ENCODE measurements around the gene CBFA2T3.

The CBFA2T3 gene

DNA sequence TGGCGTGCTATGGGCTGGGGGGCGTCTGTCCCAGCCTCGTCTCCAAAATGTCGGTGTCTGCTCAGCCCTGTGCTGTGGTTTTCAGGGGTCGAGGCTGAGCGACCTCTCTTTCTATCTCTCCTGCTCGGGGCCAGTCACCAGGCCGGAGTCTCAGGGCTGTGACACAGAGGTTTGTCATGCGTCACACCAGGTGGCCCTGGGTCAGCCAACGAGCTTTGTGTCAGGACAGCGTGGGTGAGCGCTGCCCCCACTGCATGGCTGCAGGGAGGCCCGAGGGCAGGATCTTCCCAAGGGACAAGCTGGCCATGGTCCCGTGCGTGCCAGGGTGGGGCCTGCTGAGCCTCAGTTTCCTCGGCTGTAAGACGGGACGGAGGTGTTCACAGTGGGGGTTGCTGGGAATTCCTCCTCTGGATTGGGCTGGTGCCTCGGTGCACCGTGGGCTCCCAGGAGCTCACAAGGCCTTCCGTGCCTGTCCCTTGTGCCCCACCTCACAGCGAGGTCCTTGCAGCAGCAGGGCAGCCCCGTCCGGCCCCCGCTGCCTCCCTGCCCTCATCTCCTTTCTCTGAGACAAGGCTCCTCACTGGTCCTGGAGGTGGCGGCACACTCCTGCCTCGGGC lies 50.5 kb downstream of the CBFA2T3 start:
- H3K4me1 ChIP-seq: peaks cover 0 to 10% (median 7%) of the 10 kb centered on the region in 4 donors
- no peaks in the 10 kb centered on the region for H3K9me3 ChIP-seq
- no peak overlapping the region for H3K4me3 ChIP-seq
- no peaks in the 10 kb centered on the region for H3K36me3 ChIP-seq
- peaks cover 0 to 72% of the 10 kb centered on the region in 2 donors for H3K27me3 ChIP-seq
- DNase-seq: no peak
- TF ChIP-seq, protein P1, sequence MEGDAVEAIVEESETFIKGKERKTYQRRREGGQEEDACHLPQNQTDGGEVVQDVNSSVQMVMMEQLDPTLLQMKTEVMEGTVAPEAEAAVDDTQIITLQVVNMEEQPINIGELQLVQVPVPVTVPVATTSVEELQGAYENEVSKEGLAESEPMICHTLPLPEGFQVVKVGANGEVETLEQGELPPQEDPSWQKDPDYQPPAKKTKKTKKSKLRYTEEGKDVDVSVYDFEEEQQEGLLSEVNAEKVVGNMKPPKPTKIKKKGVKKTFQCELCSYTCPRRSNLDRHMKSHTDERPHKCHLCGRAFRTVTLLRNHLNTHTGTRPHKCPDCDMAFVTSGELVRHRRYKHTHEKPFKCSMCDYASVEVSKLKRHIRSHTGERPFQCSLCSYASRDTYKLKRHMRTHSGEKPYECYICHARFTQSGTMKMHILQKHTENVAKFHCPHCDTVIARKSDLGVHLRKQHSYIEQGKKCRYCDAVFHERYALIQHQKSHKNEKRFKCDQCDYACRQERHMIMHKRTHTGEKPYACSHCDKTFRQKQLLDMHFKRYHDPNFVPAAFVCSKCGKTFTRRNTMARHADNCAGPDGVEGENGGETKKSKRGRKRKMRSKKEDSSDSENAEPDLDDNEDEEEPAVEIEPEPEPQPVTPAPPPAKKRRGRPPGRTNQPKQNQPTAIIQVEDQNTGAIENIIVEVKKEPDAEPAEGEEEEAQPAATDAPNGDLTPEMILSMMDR (IDR thresholded peaks at IDR 0.05): no peak
- no peak overlapping the region for H3K27ac ChIP-seq
- intact Hi-C loops (cut with DNase I; ENCODE audit: low total_unique reads): no loop called here

DNA sequence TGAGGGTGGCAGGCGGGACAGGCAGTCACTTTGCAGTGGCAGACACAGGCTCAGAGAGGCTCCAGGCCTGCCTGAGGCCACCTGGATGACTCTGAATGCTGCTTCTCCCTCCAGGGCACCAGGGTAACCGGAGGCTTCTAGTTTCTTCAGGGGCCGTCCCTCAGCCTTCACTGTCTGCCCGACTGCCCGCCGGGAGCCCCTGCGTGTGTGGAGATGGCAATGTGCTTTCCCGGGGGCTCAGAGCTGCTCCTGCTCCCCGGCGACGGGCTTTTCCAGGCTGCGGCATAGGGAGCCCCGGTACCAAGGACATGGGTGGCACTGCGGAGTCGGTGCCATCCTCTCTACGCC lies 51.5 kb downstream of the CBFA2T3 start:
- H3K4me3 ChIP-seq: no peak overlapping the region
- peaks cover 0 to 20% (median 14%) of the 10 kb centered on the region in 4 donors for H3K4me1 ChIP-seq
- intact Hi-C loops (cut with DNase I; ENCODE audit: low total_unique reads): no loop called here
- no peaks in the 10 kb centered on the region for H3K36me3 ChIP-seq
- DNase-seq: no peak
- peaks cover 0 to 77% of the 10 kb centered on the region in 2 donors for H3K27me3 ChIP-seq
- TF ChIP-seq, protein P1 (IDR thresholded peaks at IDR 0.05): no peak
- no peaks in the 10 kb centered on the region for H3K9me3 ChIP-seq
- H3K27ac ChIP-seq: no peak overlapping the region

DNA sequence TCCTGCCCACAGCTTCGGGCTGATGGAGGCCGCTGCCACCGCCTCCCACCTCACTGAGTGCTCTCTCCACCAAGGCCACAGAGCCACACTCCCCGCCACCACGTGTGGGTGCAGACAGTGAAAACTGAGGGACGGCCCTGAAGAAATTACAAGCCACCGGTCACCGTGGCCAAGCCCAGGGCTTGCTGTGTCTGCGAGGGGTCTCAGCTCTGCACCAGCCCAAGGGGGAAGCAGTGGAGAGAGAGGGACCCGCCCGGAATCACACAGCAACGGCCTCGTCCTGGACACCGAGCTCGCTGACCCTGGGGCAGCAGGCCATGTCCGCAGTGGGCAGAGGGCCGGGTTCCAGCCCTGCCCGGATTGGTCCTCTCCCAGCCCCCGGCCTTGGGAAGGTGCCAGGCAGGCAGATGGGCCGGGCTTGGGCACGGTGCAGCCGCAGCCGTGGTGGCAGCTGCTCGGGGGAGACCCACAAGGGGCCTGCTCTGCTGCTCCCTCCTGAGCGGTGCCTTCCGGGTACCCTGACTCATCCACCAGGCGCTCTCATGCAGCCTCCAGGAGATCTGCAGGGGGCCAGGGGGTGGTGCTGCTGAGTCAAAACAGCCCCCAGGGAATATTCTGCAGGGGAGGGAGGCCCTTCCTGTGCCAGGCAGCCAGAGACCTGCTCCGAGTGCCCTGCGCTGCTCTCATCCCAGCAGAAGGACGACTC lies 52.0 kb downstream of the CBFA2T3 start:
- H3K4me1 ChIP-seq: peaks cover 0 to 21% (median 14%) of the 10 kb centered on the region in 4 donors
- no peak overlapping the region for H3K27ac ChIP-seq
- H3K36me3 ChIP-seq: no peaks in the 10 kb centered on the region
- TF ChIP-seq, protein P1 (IDR thresholded peaks at IDR 0.05): peak in 1 of 2 experiments; percentile 12
- H3K27me3 ChIP-seq: peaks cover 0 to 82% of the 10 kb centered on the region in 2 donors
- no peak overlapping the region for H3K4me3 ChIP-seq
- intact Hi-C loops (cut with DNase I; ENCODE audit: low total_unique reads): no loop called here
- no peaks in the 10 kb centered on the region for H3K9me3 ChIP-seq
- DNase-seq: no peak

DNA sequence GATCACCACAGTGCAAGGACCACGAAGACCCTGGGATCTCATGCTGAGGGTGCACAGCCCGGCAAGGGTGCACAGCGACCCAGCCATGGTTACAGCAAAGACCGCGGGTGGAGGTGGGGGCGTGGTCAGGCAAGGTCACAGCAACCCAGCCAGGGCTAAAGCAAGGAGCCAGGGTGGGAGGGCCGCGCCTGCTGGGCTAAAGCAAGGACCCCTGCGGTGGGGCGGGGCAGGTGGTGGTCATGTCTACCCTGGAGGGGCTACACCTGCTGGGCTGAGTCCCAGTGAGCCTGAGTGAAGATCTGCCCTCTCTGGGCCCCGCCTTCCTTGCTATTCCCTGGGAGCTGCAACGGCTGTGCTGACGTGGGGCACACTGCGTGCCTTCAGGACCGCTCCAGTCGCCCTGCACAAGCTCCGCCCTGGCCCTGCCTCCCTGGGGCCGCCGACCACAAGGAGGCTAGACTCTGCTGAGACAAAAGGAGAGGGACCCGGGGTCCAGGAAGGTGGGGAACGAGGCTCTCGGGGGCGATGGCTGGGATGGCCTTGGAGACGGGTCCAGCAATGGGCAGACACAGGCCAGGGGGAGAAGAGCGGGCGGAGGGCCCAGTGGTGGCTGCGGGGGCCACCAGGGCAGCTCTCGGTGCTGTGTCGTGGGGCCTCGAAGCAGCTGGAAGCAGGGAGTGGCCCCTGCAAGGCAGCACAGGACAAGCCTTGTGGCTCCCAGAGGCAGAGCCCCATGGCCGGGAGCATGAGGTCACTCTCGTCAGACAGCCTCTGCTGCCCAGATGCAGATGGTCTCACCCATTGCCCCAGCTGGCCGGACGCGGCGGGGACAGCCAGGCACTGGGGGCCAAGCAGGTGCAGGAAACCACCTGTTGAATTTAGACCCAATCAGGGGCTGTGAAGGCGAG lies 52.8 kb downstream of the CBFA2T3 start:
- Histone ChIP-seq H3K4me3 (no peak overlapping the region), H3K4me1 (peaks cover 0 to 21% (median 14%) of the 10 kb centered on the region in 4 donors), H3K36me3 (no peaks in the 10 kb centered on the region), H3K27ac (no peak overlapping the region), H3K27me3 (peaks cover 0 to 86% of the 10 kb centered on the region in 2 donors), H3K9me3 (no peaks in the 10 kb centered on the region)
- TF ChIP-seq, protein P1 (IDR thresholded peaks at IDR 0.05): no peak
- no peak for DNase-seq
- intact Hi-C loops (cut with DNase I; ENCODE audit: low total_unique reads): no loop called here

DNA sequence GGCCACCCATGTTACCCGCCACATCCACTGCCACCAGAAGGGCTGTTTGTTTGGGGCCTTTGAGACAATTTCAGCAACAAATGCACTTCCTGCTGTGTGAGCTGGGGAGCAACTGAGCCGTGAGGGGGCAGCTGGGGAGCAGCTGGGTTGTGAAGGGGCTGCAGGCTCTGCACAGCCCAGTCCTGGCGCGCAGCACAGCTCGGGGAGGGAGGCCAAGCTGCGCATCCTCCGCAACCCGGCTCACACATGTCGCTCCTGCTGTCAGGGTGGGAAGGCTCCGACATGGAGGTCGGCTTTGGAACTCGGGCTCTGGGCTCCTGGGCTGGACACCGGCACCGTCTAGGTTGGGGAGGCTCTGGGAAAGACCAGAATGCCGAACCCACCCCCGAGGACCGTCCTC lies 53.6 kb downstream of the CBFA2T3 start:
- peaks cover 0 to 21% (median 14%) of the 10 kb centered on the region in 4 donors for H3K4me1 ChIP-seq
- H3K27me3 ChIP-seq: peaks cover 0 to 86% of the 10 kb centered on the region in 2 donors
- TF ChIP-seq, protein P1 (IDR thresholded peaks at IDR 0.05): no peak
- no peaks in the 10 kb centered on the region for H3K36me3 ChIP-seq
- H3K9me3 ChIP-seq: no peaks in the 10 kb centered on the region
- H3K27ac ChIP-seq: no peak overlapping the region
- no peak for DNase-seq
- H3K4me3 ChIP-seq: no peak overlapping the region
- intact Hi-C loops (cut with DNase I; ENCODE audit: low total_unique reads): no loop called here
